ENCODE measurements around the gene ARHGAP26.
"Not testable (repeated sequence)": the region's sequence is repeated elsewhere in the genome, so short reads cannot be mapped to it uniquely, and the experiment has no call there.

The ARHGAP26 gene

DNA sequence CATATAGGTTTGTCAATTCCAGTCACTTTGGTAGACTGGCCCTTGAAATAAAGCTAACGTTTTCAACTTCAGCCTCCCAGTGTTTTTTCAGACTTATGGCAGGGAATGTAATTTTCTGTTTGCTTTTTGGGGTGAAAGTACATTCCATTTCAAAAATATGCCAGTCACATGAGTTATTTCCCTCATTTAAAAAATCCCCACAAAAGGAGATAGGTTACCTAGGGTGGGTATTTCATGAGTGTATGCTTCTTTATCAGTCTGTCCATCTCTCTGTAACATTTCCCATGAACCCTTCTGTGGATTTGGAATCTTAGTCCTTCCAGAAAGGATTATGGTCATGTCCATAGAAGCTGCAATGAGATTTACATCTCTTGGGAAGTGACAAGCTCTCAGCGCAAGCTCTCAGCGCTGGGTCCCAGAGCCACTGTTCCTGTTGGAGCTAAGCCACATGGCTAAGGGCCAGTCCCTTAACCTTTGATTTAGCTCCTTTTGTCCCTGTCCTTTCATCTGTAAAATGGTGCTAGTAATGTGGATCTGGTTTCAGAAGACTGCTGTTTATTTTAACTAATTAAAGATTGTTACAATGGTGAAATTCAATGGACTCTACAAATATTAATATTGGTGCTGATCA, 338.4 kb downstream of the ARHGAP26 start:
- no peak for DNase-seq

DNA sequence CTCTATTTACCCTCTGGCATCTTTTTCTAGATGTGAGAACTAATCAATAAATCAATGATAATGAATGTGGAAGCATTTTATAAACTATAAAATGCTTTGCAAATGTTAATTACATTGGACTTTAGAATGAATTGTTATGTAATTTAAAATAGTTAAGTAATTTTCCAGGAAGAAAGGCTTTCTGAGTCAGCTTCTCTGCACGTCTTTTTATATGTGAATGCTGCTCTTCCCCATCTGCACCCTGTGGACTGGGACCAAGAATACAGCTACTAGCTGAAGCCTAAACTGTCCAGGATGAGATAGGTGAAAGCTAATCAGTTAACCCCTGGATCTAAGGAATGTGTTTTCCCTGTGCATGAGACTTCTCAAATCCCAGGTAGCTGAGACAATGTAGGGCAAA, 340.4 kb downstream of the ARHGAP26 start:
- no peak for DNase-seq

DNA sequence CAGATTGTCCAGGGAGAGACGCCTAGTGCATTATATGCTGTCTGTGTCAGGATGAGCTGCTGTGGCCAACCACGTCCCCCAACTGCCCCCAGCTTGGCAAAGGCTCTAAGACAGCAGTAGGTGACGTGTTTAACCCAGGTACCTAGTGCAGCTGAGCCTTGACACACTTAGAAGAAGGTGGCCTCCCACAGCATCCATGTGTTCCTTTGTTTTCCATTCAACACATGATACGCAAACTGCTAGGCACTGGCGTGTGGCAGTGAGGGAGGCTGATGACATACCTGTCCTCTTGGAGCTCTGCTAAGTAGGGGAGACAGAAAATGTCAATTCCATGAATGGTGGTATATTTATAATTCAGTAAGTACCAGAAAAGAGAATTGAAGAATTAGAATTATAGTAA, 341.6 kb downstream of the ARHGAP26 start:
- no peak for DNase-seq

DNA sequence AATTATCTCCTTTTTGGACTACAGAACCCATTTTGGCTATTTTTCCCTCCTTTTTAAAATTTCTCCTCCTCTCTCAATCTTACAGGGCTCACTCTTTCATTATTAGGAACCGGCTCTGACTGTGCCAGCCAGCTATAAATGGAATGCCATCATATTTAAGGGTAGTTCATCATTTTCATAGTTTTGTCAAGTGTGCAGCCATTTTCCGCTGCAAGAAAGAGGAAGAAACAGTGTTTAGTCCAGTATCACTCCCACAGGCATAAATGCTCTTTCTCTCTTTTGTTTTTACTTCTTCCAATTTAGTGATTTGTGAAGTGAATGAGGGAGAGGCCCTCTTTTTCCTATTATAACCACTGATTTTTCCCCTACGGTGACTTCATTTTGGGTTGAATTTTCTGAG, 343.3 kb downstream of the ARHGAP26 start:
- no peak for DNase-seq

DNA sequence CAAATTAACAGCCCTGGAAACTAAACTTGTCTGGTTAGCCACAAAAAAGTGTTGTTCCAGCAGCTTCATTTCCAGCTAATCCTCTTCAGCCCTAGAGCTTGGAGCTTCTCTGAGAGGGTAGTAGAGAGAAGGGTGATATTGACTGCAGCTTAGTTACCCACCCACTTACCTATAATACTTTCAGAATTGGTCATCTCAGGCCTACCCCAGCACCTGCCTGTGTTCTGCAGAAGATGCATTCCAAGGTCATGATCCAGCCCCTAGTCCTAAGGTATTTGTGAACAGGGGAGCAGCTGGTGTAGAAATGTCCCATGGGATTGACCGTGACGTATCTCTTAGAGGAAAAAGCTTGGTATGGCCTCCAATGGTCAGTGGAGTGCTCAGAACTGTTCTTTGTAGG, 344.3 kb downstream of the ARHGAP26 start:
- no peak for DNase-seq

DNA sequence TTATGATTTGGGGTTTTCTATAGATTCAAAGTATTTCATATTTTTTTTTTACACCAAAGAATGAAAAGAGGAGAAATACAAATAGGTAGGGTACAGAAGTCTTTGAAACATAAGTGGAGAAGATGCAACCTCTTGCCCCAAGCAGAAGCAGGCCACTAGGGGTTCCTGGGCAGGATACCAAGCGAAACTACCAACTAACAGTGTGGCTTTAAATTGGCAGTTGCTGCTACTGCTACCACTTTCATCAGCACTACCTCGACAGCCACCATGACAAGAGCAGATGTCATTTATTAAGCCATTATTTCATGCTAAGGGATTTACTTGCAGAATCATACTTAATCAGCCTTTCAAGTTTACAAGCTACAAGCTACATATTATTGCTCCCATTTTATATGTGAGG, 345.2 kb downstream of the ARHGAP26 start:
- DNase-seq = no peak

DNA sequence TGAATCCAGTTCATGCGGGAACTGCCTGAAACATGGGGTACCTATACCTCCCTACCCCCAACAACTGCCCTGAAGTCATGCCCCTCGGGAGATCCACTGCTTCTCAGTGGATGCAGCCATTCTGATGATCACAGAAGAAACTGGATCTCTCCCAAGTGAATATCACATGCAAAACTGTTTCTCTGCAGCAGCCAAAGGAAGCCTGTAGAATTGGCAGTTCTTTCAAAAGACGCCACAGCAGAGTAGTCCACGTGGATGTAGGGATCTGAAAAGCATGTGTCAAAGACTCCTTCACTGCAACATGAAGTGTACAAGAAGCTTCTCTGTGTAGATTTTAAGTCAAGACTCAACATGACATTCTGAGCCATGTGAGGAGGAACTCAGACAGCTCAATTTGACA, 346.6 kb downstream of the ARHGAP26 start:
- DNase-seq = no peak

DNA sequence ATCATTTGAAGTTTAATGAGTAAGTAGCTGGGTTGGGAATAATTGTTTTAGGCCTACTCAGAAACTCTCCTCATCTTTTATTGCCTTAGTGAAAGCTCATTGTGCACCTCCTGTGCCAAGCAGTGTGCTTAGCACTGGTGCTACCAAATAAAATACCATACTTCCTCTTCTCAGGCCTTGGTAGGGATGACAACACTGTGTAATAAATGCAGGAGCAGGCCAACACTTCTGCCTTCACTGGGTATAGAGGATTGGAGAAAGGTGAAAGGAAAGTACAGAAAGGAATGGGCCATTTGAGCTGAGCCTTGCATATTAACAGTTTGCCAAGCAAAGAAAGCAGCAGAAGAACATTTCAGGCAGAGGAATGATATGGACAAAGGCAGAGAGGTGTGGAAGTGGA, 347.6 kb downstream of the ARHGAP26 start:
- DNase-seq = no peak

DNA sequence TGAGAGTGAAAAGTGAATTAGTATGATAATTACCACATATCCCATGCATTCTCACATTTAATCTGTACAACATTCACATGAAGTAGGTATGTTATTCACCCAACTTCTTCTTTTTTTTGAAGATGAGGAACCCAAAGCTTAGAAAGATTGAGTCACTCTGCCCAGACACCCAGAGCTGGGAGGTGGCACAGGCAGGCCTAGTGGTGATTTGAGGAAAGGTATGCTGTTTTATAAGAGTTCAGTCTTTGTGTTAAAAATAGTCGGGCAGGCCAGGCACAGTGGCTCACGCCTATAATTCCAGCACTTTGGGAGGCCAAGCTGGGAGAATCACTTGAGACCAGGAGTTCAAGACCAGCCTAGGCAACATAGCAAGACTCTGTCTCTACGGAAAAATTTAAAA, 348.0 kb downstream of the ARHGAP26 start:
- DNase-seq = no peak

DNA sequence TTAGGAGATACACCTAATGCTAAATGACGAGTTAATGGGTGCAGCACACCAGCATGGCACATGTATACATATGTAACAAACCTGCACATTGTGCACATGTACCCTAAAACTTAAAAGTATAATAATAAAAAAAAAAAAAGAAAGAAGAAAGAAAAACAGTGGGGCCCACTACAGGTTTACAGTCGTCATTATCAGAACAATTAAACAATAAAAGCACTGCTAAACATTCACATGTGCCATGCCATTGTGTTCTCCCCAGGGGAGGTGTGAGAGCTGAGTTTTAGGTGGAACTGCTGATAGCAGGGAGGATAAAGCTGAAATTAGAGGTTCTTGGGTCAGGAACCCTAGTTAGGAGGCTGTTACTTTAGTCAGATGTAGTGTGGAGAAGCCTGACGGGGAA, 348.6 kb downstream of the ARHGAP26 start:
- not testable (repeated sequence) for DNase-seq

DNA sequence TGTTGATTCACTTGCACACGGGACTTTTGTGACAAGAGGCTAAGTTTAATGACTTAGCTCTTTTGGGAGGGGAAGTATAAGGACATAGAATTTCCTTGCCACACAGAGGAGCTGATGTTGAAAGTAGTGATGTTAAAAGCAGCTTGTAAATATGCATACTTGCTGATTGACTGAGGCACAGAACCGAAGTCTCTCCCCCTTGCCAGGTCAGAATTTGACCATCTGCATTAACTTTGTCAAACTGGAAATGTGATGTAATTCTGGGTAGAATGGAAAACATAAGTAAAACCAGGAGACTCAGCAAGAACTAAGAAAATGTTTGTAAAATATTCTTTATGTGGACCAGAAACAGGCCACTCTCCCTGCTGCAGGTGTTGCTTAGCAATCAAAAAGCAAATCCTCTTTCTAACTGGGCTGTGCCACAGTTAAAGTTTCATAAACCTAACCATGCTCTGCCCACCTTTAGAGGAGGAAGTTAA, 349.2 kb downstream of the ARHGAP26 start:
- DNase-seq = no peak

DNA sequence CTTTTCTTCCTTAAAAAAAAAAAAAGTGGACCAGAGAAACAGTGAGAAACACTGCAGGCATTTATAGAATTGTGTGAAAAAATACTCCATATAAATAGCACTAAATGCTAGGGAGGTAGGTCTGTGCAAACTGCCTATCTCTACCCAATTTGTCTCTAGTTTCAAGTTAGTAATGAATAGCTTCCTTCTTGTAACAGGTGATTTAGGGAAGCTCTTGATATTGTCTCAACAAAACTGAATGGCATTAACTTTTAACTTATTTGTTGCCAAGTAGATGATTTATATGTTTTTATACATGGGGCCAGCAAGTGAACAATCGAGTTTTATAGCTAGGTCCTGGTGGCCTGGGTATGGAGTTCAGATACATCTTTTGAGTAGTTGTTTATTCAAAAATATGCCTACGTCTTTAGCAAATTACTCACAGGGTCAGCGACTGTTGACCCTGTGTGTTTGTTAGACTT, 349.7 kb downstream of the ARHGAP26 start:
- no peak for DNase-seq

DNA sequence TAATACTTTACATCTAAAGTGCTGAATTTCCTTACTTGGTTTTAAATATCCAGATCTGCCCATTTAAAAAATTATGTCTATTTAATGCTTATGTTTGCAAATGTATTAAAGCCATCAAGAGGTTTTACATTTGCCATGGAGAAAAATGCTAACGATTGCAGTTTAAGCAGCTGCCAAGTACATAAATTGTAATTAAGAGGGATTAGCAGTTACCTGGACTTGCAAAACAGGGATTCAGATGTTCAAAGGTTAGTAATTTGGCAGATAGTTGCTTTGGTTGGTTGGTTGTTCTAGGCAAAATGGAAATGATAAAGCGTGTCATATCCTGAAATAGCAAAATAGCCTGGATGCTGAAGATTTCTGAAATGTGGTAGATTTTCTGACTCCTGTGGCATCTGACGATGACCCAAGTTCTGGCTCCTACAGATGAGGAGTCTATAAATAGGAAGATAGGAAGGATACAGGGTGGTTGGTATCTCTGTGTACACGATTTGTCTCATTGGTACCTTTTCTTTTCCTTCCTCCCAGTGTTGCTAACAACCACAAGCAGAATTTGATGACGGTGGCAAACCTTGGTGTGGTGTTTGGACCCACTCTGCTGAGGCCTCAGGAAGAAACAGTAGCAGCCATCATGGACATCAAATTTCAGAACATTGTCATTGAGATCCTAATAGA, 350.4 kb downstream of the ARHGAP26 start:
- DNase-seq = no peak

DNA sequence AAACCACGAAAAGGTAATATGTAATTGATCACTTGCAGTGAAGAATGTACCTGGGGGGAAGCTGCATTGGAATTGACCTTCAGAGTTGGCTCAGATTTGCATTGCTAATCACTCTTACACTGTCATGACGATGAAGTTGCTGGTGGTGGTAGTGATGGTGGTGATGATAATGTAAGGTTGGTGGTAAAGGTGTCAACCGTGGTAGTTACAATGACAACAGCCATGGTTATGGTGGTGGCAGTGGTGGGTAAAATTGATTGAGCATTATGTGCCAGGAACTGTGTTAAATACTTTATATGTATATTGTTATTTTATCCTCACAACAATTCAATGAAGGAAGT, 350.9 kb downstream of the ARHGAP26 start:
- peak; percentile 13 for DNase-seq

DNA sequence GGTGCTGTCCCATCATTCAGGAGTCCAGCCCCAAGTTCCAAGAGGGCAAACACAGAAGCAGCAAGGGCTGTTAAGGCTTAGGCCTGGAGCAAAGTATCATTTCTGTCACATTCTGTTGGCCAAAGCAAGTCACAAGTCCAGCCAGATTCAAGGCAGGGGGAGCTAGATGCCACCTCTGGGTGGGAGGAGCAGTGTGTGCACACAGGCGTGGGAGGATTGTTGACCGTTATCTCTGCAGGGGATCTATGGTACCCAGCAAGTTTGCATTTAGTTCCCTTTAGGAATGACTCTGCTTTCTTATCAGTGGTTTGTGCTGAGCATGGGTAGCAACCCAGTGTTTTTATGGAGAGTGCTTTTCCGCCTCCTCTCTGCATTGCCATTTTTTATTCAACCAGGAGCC, 354.4 kb downstream of the ARHGAP26 start:
- no peak for DNase-seq

DNA sequence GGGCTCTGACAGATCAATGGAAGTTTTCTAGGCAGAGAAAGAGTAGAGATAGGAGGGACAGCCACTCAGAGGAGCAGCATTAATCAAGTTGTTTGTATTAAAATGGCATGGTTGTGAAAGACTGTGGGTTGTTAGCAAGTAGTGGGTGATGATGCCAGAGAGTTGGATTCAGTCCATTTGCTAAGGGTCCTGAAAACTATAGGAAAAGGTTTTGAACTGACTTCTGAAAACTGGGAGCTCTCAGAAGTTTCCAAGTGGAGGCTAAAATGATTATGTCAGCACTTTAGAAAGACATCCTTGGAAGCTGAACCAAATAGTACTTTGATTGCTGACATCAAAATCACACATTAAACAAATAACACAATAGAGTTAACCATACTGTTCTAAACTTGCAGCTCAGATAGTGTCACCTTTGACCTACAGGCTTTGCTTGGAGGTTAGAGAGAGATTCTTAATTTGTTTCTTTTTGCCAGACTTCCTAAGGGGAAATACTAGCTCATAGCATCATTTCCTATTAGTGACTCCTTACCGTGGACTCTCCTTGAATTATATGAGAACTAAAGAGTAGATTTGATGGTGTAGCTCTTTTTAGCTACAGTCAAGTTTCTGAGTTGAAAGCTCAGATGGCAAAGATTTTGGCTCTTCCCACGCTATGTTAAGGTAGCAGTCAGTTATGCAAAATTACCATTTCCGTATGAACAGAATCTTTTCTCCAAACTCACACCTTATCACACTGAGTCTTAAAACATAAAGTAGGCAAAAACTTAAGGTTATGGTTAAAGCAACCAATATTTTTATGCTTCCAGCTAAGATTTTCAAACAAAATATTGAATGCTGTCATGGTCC, 356.2 kb downstream of the ARHGAP26 start:
- DNase-seq = no peak

DNA sequence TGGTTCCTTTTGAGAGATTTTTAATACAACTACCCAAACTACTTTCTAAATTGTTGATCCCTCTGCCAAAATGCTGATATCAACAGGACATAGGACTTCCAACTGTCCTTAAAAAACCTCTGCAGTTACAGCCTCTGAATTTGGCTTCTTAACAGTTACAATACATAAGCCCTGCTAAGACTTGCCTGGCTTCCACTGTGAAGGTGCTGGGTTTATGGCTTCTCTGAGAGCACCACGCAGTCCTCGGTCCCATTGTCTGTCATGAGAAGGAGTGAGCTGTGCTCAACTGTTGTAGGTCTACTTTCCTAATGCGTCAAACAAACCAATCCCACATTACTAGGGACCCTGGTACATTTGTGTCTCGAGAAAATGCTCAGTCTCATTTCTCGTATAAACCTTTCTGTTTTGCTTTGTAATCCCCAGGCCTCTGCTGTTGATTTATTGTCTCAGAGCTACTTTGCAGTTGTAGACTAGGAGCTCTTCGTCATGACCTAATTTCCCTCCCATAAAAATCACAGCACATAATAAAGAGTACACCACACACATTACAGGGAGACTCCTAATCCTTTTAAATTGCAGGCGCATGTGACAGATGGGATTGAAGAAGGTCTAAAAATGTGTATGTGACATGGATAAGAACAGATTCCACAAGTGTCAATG, 358.4 kb downstream of the ARHGAP26 start:
- DNase-seq = no peak

DNA sequence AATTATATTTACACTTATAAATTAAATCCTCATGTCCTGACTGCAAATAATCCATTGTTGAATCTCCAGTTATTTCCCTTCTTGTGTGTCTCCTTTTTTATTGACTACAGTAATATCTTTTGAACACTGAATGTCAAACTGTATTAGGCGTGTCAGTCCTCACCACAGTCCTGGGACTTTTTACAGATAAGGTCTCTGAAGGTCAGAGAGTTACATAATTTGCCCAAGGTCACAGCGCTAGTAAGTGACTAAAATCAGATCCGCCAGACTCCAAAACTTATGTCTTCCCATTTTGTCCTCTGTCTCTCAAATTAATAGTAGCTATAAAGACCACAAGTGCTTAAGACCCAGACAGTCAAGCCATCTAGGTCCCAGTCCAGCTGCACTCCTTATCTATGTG, 359.0 kb downstream of the ARHGAP26 start:
- no peak for DNase-seq

DNA sequence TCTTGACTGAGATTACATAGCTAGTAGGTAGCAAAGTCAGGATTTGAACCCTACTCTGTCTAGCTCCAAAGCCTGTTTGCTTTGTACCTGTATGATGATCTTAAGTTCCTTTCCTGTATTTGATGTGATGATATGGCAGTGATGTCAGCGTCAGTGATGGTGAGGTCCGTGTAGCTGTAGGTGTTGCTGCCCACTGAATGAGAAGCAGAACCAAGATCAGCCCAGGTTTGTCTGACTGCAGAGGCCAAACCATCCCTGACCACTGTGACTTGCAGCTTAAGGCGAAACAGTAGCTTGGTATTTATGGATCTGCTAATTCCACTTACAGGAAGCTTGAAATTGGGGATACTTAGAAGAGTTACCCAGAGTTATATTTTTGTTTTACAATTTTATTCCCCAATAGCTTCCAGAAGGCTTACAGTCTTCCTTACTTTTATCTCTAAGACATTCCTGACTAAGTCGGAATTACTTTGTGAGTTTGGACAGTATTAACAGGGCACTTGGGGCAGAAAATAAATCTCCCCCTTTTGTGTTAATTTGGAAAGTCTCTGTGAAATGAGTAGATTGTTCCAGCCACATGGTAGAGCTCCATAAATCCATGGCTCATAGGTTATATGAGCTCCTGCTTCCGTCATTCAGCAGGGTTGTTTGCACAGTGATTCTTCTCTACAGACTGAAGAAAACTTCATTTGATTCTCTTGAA, 359.9 kb downstream of the ARHGAP26 start:
- DNase-seq = no peak

DNA sequence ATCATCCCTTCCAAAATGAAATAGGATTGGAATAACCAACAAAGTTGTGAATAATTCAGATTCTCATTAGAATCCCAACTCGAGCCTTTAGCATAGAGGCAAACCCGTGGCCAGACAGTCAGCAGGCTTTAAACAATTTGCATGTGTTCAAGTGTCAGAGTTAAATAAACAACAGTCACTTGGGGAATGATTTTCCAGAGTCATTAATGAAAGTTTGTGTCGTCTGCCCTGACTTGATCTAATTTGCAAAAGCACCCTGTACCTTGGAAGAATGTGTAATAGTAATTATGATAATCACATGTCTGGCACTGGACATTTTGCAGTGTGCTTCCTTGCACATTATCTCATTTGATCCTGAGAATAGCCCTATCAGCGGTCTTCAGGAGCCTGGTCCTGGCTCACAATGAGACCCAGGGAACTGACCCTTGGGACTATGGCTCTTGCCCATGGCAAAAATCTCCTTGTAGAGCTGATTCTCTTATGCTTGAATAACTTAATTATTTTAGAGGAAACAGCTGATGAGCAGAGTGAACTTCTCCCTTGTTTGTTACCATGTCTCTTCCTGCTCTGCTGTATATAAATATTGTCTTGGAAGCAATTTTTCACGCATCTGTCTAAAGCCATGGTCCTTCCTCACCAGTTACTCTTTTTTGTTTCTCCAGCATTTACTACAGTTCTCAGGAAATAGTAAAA, 360.6 kb downstream of the ARHGAP26 start:
- DNase-seq = no peak

DNA sequence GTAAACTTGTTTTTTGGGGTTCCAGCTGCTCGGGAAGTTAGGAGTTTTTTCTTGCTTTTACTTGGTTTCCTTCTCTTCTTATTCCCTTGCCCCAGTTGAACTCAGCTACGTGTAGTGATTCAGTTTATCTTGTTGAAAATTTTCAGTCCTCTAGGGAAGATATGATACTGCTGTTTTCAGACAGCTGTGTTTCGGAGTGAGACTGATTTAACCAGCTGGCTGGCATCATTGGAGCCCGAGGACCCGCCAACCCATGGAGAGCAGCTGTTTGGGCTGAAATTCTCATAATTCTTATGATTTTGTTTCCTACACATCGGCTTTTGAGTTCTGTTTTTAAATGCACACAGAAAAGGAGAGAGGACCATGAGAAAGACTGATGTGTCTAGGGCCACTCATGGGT, 361.8 kb downstream of the ARHGAP26 start:
- DNase-seq = no peak

DNA sequence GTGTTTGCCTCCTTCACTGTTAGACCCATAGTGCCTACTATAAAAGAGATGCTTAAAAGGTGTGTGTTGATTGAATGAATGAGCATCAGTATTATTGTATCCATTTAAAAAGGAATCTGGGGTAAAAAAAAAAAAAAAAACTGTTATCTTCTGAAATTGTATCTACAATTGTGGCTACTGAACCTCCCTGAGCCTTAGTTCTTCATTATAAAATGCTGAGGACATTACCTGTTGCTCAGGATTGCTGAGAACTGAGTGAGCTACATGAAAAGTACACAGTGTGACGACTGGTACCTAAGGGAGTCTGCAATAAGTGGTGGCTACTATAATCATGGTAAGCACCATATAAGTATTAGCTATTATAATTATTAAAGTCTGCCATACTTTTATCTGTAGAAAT, 362.6 kb downstream of the ARHGAP26 start:
- DNase-seq = no peak

Data from CD4-positive, alpha-beta T cell treated with Interleukin-21 for 1 hour (primary cell).